HepG2 (cell line): Measurements from ENCODE around the gene AUTS2. TPM values are rescaled to one million over a fixed set of nuclear protein-coding genes. Genes with fewer than 3 reads are reported as not detected.

Experiments used
- ATAC-seq: fragments of 200-7000 bp; cut with Tn5 transposase; 3 replicates; pipeline ENCODE4 v1.9.1; 2020; ENCODE audit warnings: mild to moderate bottlenecking, moderate library complexity
- BruUV-seq: library from RNA; stranded (reverse); fragments of 400-500 nt; replicated peaks from 2 replicates; lab custom pipeline; 2021; lab: Mats Ljungman, UMichigan
- CTCF ChIA-PET: fragments of 300-600 bp; formaldehyde crosslinking; extraction: SDS; loops from one replicate; lab custom pipeline; 2021; ENCODE audit warnings: low total read pairs, inconsistent platforms, low intra/inter-chr PET ratio; lab: Yijun Ruan, JAX
- POLR2A ChIA-PET: fragments of 350-600 bp; sonication (Branson Sonifier 250); formaldehyde crosslinking; loops from one replicate; lab custom pipeline; 2020; ENCODE audit warnings: antibody characterized with exemption, inconsistent platforms; lab: Yijun Ruan, JAX
- DNase-seq: peaks from one replicate; pipeline ENCODE4 v3.0.0-alpha.2; 2015; ENCODE audit warnings: low spot score
- FAIRE-seq: peaks from 3 replicates; lab custom pipeline; 2011; peaks lifted over from hg19 to GRCh38; lab: Jason Lieb, UNC
- H2AFZ ChIP-seq: one replicate; pipeline ENCODE4 v1.6.1; 2011; ENCODE audit warnings: low read length, inconsistent platforms
- H3K27ac ChIP-seq: fragments of 300-600 bp; 3 replicates; pipeline ENCODE4 v1.8.0; 2011; ENCODE audit warnings: mixed run types, mild to moderate bottlenecking, mixed read lengths, low read length, inconsistent platforms; ENCODE audit not compliant: insufficient read depth; ENCODE audit errors: extremely low read length
- H3K27me3 ChIP-seq, 2 experiments: fragments of 200-600 bp in 1 of 2; 2 replicates in 1 of 2; 3 replicates in 1 of 2; pipeline versions ENCODE4 v1.6.0 to v1.8.0; 2011; ENCODE audit warnings: low read length in 2 of 2, mild to moderate bottlenecking in 2 of 2, moderate library complexity in 2 of 2, inconsistent platforms in 1 of 2; ENCODE audit not compliant: insufficient read depth in 2 of 2, control insufficient read depth in 1 of 2
- H3K36me3 ChIP-seq, 2 experiments: fragments of 200-600 bp in 1 of 2; replicated peaks in 1 of 2; 2 replicates in 1 of 2; 3 replicates in 1 of 2; pipeline versions ENCODE4 v1.5.1 to v1.8.0; 2011; ENCODE audit warnings: low read length in 2 of 2, inconsistent platforms in 1 of 2; ENCODE audit not compliant: insufficient read depth in 2 of 2, control insufficient read depth in 1 of 2
- H3K4me1 ChIP-seq: 2 replicates; pipeline ENCODE4 v1.5.1; 2012; ENCODE audit warnings: low read length, inconsistent platforms; ENCODE audit not compliant: insufficient read depth
- H3K4me2 ChIP-seq: 2 replicates; pipeline ENCODE4 v1.6.0; 2011; ENCODE audit warnings: low read depth, low read length, inconsistent platforms
- H3K4me3 ChIP-seq, 3 experiments: fragments of 200-600 bp in 1 of 3; sonication (generic), shearing (Covaris generic) in 1 of 3; replicated peaks in 1 of 3; 2 replicates each; pipeline ENCODE4 v1.5.1; 2011 to 2016; ENCODE audit warnings: low read length in 3 of 3, inconsistent platforms in 2 of 3, low read depth in 2 of 3, mild to moderate bottlenecking in 2 of 3, control low read depth in 1 of 3, mixed read lengths in 1 of 3; ENCODE audit not compliant: insufficient read depth in 1 of 3
- H3K79me2 ChIP-seq: one replicate; pipeline ENCODE4 v1.6.1; 2011; ENCODE audit warnings: low read length, inconsistent platforms; ENCODE audit not compliant: insufficient read depth
- H3K9ac ChIP-seq: 2 replicates; pipeline ENCODE4 v1.6.0; 2011; ENCODE audit warnings: mild to moderate bottlenecking, low read depth, low read length, inconsistent platforms; ENCODE audit not compliant: insufficient read depth
- H3K9me3 ChIP-seq: 2 replicates; pipeline ENCODE4 v1.5.1; 2012; ENCODE audit warnings: mild to moderate bottlenecking, low read length
- H4K20me1 ChIP-seq: 2 replicates; pipeline ENCODE4 v1.6.0; 2011; ENCODE audit warnings: inconsistent platforms, mild to moderate bottlenecking, low read length, moderate library complexity; ENCODE audit not compliant: insufficient read depth
- CCAR2 ChIP-seq: fragments of 200-400 bp; formaldehyde crosslinking; optimal IDR thresholded peaks from 2 replicates; pipeline ENCODE3; 2018; ENCODE audit warnings: low read depth, mild to moderate bottlenecking, low read length, moderate library complexity
- PAF1 ChIP-seq: IDR thresholded peaks from 2 replicates; pipeline ENCODE4 v1.6.1; 2016; ENCODE audit warnings: missing genetic modification reagents, missing compliant biosample characterization
- TRIM24 ChIP-seq: sonication (generic); formaldehyde crosslinking; IDR thresholded peaks from 2 replicates; pipeline ENCODE4 v1.8.0; 2022; ENCODE audit warnings: mild to moderate bottlenecking, missing genetic modification reagents
- ZNF234 ChIP-seq: sonication (generic); formaldehyde crosslinking; conservative IDR thresholded peaks from 2 replicates; pipeline ENCODE4 v1.5.1; 2020; ENCODE audit warnings: mild to moderate bottlenecking, missing genetic modification reagents
- ZNF343 ChIP-seq: sonication (generic); formaldehyde crosslinking; IDR thresholded peaks from 2 replicates; pipeline ENCODE4 v1.4.0; 2020; ENCODE audit warnings: mild to moderate bottlenecking, missing genetic modification reagents
- WGBS: methylation state at CpG from one replicate; pipeline ENCODE4 v1.1.6; 2017; ENCODE audit warnings: low lambda C conversion rate; 5-methylcytosine and 5-hydroxymethylcytosine counted together
- in situ Hi-C: cut with HindIII; loops from 2 replicates; pipeline ENCODE4 v1.10.0; 2017; ENCODE audit warnings: low pct_unique_long_range_greater_than_20kb; ENCODE audit not compliant: extremely low pct_ligation_motif_present
- intact Hi-C: fragments of 100-400 bp; cut with micrococcal nuclease; formaldehyde crosslinking; loops from one replicate; pipeline ENCODE4 v1.10.0; 2022; ENCODE audit not compliant: unreplicated experiment
- polyA plus RNA-seq, 8 experiments: library from polyadenylated mRNA; depleted of rRNA in 3 of 8; stranded (reverse) in 7 of 8; unstranded in 1 of 8; fragments of >200 nt; fragmentation: Illumina TruSeq in 4 of 8; extraction: Trizol in 4 of 8; gene quantifications; 2 replicates each; pipeline versions ENCODE4 v1.2.1 to v1.2.3, GENCODE V29; 2011 to 2016; ENCODE audit warnings: low read depth in 4 of 8, missing spikeins in 1 of 8, mixed read lengths in 1 of 8; ENCODE audit not compliant: insufficient read depth in 1 of 8
- total RNA-seq, 5 experiments: library from RNA; depleted of rRNA; stranded (reverse); fragments of >200 nt; fragmentation: Illumina TruSeq; extraction: Trizol; gene quantifications; 2 replicates each; pipeline ENCODE4 v1.2.3, GENCODE V29; 2016; ENCODE audit warnings: low read depth in 1 of 5
- TF ChIP-seq, protein P1 (sequence below): sonication (generic); formaldehyde crosslinking; IDR thresholded peaks from 2 replicates; pipeline ENCODE4 v1.8.1; 2023; ENCODE audit warnings: missing genetic modification reagents, mild to moderate bottlenecking, borderline replicate concordance
- TF ChIP-seq, protein P2 (sequence below): sonication (generic); formaldehyde crosslinking; IDR thresholded peaks from 2 replicates; pipeline ENCODE4 v1.4.0; 2020; ENCODE audit warnings: missing genetic modification reagents, mild to moderate bottlenecking, borderline replicate concordance
- TF ChIP-seq, protein P3 (sequence below): sonication (generic); formaldehyde crosslinking; conservative IDR thresholded peaks from 2 replicates; pipeline ENCODE4 v1.8.1; 2023; ENCODE audit warnings: missing genetic modification reagents

Gene AUTS2
- total and polyA plus RNA-seq, 2 of the 13 experiments (the other 11 are each of a cell fraction or from before 2014, with no cell fraction given), result 0.38 TPM; not detected in 1

DNA sequence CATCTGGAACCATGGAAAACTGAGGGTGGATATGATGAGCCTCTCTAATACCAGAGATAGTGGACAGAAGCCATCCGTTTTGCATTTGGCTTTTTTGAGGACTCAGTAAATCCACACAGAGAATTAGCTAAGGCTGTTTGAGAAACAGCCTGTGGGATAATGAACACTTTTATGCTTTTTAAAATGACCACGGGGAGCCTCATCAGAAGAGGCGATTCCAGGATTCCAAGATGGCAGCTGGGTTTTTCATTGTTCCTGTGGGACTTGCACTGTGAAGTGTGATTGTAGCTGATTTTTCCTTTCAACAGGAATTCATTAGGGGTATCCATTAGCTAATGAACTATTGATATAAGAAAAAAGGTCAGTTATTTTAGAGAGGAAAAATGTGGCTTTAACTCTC, 353.2 kb downstream of the AUTS2 start:
- Histone ChIP-seq H3K27me3 (no peaks in the 10 kb centered on the region), H4K20me1 (no peaks in the 10 kb centered on the region), H2AFZ (no peak overlapping the region), H3K79me2 (no peaks in the 10 kb centered on the region), H3K27ac (no peak overlapping the region), H3K9ac (no peak overlapping the region), H3K4me1 (no peaks in the 10 kb centered on the region), H3K9me3 (no peaks in the 10 kb centered on the region), H3K4me3 (no peak overlapping the region), H3K36me3 (no peaks in the 10 kb centered on the region), H3K4me2 (no peak overlapping the region)
- ChIA-PET POLR2A (no interaction called here), CTCF (no interaction called here)
- in situ Hi-C loops, result no loop called here
- TF ChIP-seq, protein P1, sequence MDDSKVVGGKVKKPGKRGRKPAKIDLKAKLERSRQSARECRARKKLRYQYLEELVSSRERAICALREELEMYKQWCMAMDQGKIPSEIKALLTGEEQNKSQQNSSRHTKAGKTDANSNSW (CRISPR knock-in tag), result no peak
- TF ChIP-seq CCAR2 (no peak), TRIM24 (no peak), ZNF343 (CRISPR knock-in tag) (no peak), PAF1 (CRISPR knock-in tag) (no peak), ZNF234 (CRISPR knock-in tag) (no peak)
- TF ChIP-seq, protein P2, sequence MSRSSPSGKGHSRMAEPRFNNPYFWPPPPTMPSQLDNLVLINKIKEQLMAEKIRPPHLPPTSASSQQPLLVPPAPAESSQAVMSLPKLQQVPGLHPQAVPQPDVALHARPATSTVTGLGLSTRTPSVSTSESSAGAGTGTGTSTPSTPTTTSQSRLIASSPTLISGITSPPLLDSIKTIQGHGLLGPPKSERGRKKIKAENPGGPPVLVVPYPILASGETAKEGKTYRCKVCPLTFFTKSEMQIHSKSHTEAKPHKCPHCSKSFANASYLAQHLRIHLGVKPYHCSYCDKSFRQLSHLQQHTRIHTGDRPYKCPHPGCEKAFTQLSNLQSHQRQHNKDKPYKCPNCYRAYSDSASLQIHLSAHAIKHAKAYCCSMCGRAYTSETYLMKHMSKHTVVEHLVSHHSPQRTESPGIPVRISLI (CRISPR knock-in tag), result no peak
- TF ChIP-seq, protein P3, sequence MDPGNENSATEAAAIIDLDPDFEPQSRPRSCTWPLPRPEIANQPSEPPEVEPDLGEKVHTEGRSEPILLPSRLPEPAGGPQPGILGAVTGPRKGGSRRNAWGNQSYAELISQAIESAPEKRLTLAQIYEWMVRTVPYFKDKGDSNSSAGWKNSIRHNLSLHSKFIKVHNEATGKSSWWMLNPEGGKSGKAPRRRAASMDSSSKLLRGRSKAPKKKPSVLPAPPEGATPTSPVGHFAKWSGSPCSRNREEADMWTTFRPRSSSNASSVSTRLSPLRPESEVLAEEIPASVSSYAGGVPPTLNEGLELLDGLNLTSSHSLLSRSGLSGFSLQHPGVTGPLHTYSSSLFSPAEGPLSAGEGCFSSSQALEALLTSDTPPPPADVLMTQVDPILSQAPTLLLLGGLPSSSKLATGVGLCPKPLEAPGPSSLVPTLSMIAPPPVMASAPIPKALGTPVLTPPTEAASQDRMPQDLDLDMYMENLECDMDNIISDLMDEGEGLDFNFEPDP (CRISPR knock-in tag), result no peak
- no TSS peak for BruUV-seq
- no peak for FAIRE-seq
- intact Hi-C loops, result no loop called here
- WGBS, result 67% methylated on average over 3 of the region's 3 CpGs
- no peak for ATAC-seq
- DNase-seq, result no peak
